Tibial nerve (tissue), 4 donors: Measurements from ENCODE around the gene ELK3. TPM values are rescaled to one million over a fixed set of nuclear protein-coding genes. Genes with fewer than 3 reads are reported as not detected.

Experiments used
- DNase-seq, 2 donors: peaks; one replicate each; pipeline ENCODE4 v3.0.0-alpha.2; 2019; ENCODE audit warnings: low spot score in 2 of 2
- H3K27ac ChIP-seq, 4 donors: fragments of 200-600 bp; sonication (generic) in 3 of 4; one replicate each; pipeline ENCODE4 v1.5.1; 2017 to 2019; ENCODE audit warnings: mild to moderate bottlenecking in 1 of 4
- H3K27me3 ChIP-seq, 2 donors: fragments of 200-600 bp; sonication (generic) in 1 of 2; one replicate each; pipeline versions ENCODE4 v1.5.1 to v1.6.0; 2017 to 2019
- H3K36me3 ChIP-seq, 3 donors: fragments of 200-600 bp; sonication (generic); one replicate each; pipeline ENCODE4 v1.5.1; 2018 to 2019
- H3K4me1 ChIP-seq, 4 donors: fragments of 200-600 bp; sonication (generic) in 3 of 4; one replicate each; pipeline ENCODE4 v1.5.1; 2017 to 2019
- H3K4me3 ChIP-seq, 4 donors: fragments of 200-600 bp; sonication (generic) in 3 of 4; one replicate each; pipeline ENCODE4 v1.5.1; 2017 to 2019; ENCODE audit warnings: mild to moderate bottlenecking in 1 of 4, moderate library complexity in 1 of 4
- H3K9me3 ChIP-seq, 4 donors: fragments of 200-600 bp; sonication (generic) in 3 of 4; one replicate each; pipeline ENCODE4 v1.5.1; 2017 to 2019
- EP300 ChIP-seq, 2 donors: sonication (generic); formaldehyde crosslinking; IDR thresholded peaks; one replicate each; pipeline ENCODE4 v1.6.1; 2017; ENCODE audit warnings: antibody characterized with exemption in 2 of 2, mild to moderate bottlenecking in 1 of 2
- POLR2A ChIP-seq, 2 donors: fragments of 450-650 bp; IDR thresholded peaks; one replicate each; pipeline ENCODE4 v1.6.1; 2017; ENCODE audit warnings: antibody characterized with exemption in 2 of 2, mild to moderate bottlenecking in 2 of 2, moderate library complexity in 2 of 2
- WGBS, 2 donors: methylation state at CpG; one replicate each; pipeline ENCODE4 v1.1.5; 2018; 5-methylcytosine and 5-hydroxymethylcytosine counted together
- total RNA-seq, 4 donors: library from RNA; depleted of rRNA; stranded (reverse); fragments of >200 nt; gene quantifications; one replicate each; pipeline ENCODE4 v1.1.0, GENCODE V29; 2016
- TF ChIP-seq, protein P1 (sequence below), 5 experiments: fragments of 200-600 bp in 3 of 5; fragments of 450-650 bp in 2 of 5; sonication (generic) in 3 of 5; IDR thresholded peaks; one replicate each; pipeline ENCODE4 v1.5.1; 2016 to 2019; ENCODE audit warnings: antibody characterized with exemption in 5 of 5, mild to moderate bottlenecking in 3 of 5, moderate library complexity in 2 of 5

The ELK3 gene
- total RNA-seq, 4 donors from 2014 or later = 9.4 to 28.6 (median 17.7) TPM

DNA sequence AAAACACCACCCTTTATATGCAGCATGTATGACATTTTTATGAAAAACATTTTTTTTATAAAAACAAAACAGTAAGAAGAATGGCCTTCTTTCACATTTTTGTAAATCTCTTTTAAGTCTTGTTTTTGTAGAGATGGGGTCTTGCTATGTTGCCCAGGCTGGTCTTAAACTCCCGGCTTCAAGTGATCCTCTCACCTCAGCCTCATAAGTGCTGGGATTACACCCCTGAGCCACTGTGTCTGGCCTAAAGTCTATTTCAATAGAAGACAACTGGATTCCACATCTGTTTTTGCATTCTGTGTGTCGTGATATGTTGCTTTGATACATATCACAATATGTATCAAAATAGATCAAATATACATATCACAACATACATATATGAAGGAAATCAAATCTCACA lies 98.9 kb downstream of the ELK3 start:
- H3K36me3 ChIP-seq = peaks cover 0 to 34% (median 0%) of the 10 kb centered on the region in 3 donors
- DNase-seq = no peak
- no peaks in the 10 kb centered on the region for H3K27me3 ChIP-seq
- no peak overlapping the region for H3K4me3 ChIP-seq
- TF ChIP-seq, protein P1, sequence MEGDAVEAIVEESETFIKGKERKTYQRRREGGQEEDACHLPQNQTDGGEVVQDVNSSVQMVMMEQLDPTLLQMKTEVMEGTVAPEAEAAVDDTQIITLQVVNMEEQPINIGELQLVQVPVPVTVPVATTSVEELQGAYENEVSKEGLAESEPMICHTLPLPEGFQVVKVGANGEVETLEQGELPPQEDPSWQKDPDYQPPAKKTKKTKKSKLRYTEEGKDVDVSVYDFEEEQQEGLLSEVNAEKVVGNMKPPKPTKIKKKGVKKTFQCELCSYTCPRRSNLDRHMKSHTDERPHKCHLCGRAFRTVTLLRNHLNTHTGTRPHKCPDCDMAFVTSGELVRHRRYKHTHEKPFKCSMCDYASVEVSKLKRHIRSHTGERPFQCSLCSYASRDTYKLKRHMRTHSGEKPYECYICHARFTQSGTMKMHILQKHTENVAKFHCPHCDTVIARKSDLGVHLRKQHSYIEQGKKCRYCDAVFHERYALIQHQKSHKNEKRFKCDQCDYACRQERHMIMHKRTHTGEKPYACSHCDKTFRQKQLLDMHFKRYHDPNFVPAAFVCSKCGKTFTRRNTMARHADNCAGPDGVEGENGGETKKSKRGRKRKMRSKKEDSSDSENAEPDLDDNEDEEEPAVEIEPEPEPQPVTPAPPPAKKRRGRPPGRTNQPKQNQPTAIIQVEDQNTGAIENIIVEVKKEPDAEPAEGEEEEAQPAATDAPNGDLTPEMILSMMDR (IDR thresholded peaks at IDR 0.05) = no peak
- TF ChIP-seq EP300 (IDR thresholded peaks at IDR 0.05) (no peak), POLR2A (IDR thresholded peaks at IDR 0.05) (no peak)
- 93 to 97% methylated on average over 2 of the region's 2 CpGs for WGBS, 2 donors
- no peaks in the 10 kb centered on the region for H3K4me1 ChIP-seq
- no peaks in the 10 kb centered on the region for H3K9me3 ChIP-seq
- no peak overlapping the region for H3K27ac ChIP-seq

- TF ChIP-seq POLR2A (IDR thresholded peaks at IDR 0.05) (no peak), EP300 (IDR thresholded peaks at IDR 0.05) (no peak)
- TF ChIP-seq, protein P1 (IDR thresholded peaks at IDR 0.05) = no peak
- no peak overlapping the region for H3K27ac ChIP-seq
- H3K4me3 ChIP-seq = no peak overlapping the region
- H3K27me3 ChIP-seq = no peaks in the 10 kb centered on the region
- no peaks in the 10 kb centered on the region for H3K9me3 ChIP-seq
- WGBS, 2 donors = 59 to 86% methylated on average over 3 of the region's 3 CpGs
- DNase-seq = no peak
- peaks cover 0 to 41% (median 0%) of the 10 kb centered on the region in 3 donors for H3K36me3 ChIP-seq
- H3K4me1 ChIP-seq = no peaks in the 10 kb centered on the region
Measured at GRCh38 chr12:96294831-96295230, 100.7 kb downstream of the ELK3 start.

- DNase-seq = no peak
- Histone ChIP-seq H3K4me3 (no peak overlapping the region), H3K9me3 (no peaks in the 10 kb centered on the region), H3K36me3 (peaks cover 0 to 43% (median 0%) of the 10 kb centered on the region in 3 donors), H3K27me3 (no peaks in the 10 kb centered on the region), H3K27ac (no peak overlapping the region), H3K4me1 (no peaks in the 10 kb centered on the region)
- 76 to 77% methylated on average over 6 of the region's 6 CpGs for WGBS, 2 donors
- no peak for TF ChIP-seq POLR2A (IDR thresholded peaks at IDR 0.05)
- no peak for TF ChIP-seq EP300 (IDR thresholded peaks at IDR 0.05)
- TF ChIP-seq, protein P1 (IDR thresholded peaks at IDR 0.05) = no peak
Measured at GRCh38 chr12:96295532-96296160, 101.5 kb downstream of the ELK3 start.

GRCh38 chr12:96297504-96297903 lies 103.3 kb downstream of the ELK3 start:
- H3K27ac ChIP-seq = no peak overlapping the region
- H3K27me3 ChIP-seq = no peaks in the 10 kb centered on the region
- TF ChIP-seq EP300 (IDR thresholded peaks at IDR 0.05) = no peak
- TF ChIP-seq, protein P1 (IDR thresholded peaks at IDR 0.05) = no peak
- 94 to 97% methylated on average over 4 of the region's 4 CpGs for WGBS, 2 donors
- no peak overlapping the region for H3K4me3 ChIP-seq
- no peaks in the 10 kb centered on the region for H3K9me3 ChIP-seq
- DNase-seq = no peak
- peaks cover 0 to 38% (median 0%) of the 10 kb centered on the region in 3 donors for H3K36me3 ChIP-seq
- peaks cover 0 to 6% (median 0%) of the 10 kb centered on the region in 4 donors for H3K4me1 ChIP-seq

DNA sequence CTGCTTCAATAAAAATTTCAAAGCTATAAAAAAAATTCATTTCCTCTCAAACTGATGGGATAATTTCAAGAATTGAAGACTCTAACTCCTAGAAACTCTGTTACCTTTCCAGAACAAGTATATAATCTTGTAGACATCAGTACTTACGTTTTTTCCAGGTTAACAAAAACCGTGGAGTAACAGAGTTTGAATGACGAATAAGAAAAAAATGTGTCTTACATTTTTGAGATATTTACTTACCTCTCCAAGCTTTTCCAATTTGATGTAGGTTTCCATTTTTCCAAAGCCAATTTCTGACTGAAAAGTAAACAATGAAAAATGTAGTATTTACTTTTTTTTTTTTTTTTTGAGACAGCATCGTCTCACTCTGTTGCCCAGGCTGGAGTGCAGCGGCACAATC lies 105.9 kb downstream of the ELK3 start:
- 93 to 95% methylated on average over 5 of the region's 5 CpGs for WGBS, 2 donors
- no peak for DNase-seq

More for the DNA sequence above, 105.9 kb downstream of the ELK3 start:
- H3K9me3 ChIP-seq = no peaks in the 10 kb centered on the region
- H3K27me3 ChIP-seq = no peaks in the 10 kb centered on the region
- no peak overlapping the region for H3K4me3 ChIP-seq
- peaks cover 0 to 17% (median 0%) of the 10 kb centered on the region in 4 donors for H3K4me1 ChIP-seq
- H3K27ac ChIP-seq = no peak overlapping the region
- H3K36me3 ChIP-seq = peaks cover 0 to 25% (median 0%) of the 10 kb centered on the region in 3 donors
- no peak for TF ChIP-seq POLR2A (IDR thresholded peaks at IDR 0.05)
- TF ChIP-seq, protein P1 (IDR thresholded peaks at IDR 0.05) = no peak
- TF ChIP-seq EP300 (IDR thresholded peaks at IDR 0.05) = no peak
